ENCODE measurements around the gene RNU7-1.

The RNU7-1 gene

GRCh38 chr12:6921996-6922946 lies 21.3 kb upstream of the RNU7-1 start:
- H3K36me3 ChIP-seq (ENCODE audit: control insufficient read depth in 1 of 2, insufficient read depth in 2 of 2, low read length in 2 of 2): peaks cover 4 to 30% of the 10 kb centered on the region in 2 donors
- H3K9me3 ChIP-seq (ENCODE audit: control insufficient read depth in 1 of 2, low read length in 2 of 2): no peaks in the 10 kb centered on the region
- H3K27me3 ChIP-seq (ENCODE audit: low read depth, low read length): no peaks in the 10 kb centered on the region
- peaks cover 27 to 32% of the 10 kb centered on the region in 2 donors for H3K4me1 ChIP-seq (ENCODE audit: control insufficient read depth in 1 of 2, insufficient read depth in 2 of 2, low read length in 2 of 2)
- H3K27ac ChIP-seq (ENCODE audit: low read length): no peak overlapping the region
- H3K4me3 ChIP-seq (ENCODE audit: low read depth in 1 of 2, low read length in 2 of 2): no peak overlapping the region

GRCh38 chr12:6923003-6923732 lies 20.4 kb upstream of the RNU7-1 start:
- no peak overlapping the region for H3K4me3 ChIP-seq (ENCODE audit: low read depth in 1 of 2, low read length in 2 of 2)
- peaks cover 4 to 24% of the 10 kb centered on the region in 2 donors for H3K36me3 ChIP-seq (ENCODE audit: control insufficient read depth in 1 of 2, insufficient read depth in 2 of 2, low read length in 2 of 2)
- no peaks in the 10 kb centered on the region for H3K9me3 ChIP-seq (ENCODE audit: control insufficient read depth in 1 of 2, low read length in 2 of 2)
- no peaks in the 10 kb centered on the region for H3K27me3 ChIP-seq (ENCODE audit: low read depth, low read length)
- H3K4me1 ChIP-seq (ENCODE audit: control insufficient read depth in 1 of 2, insufficient read depth in 2 of 2, low read length in 2 of 2): peaks cover 27 to 32% of the 10 kb centered on the region in 2 donors
- H3K27ac ChIP-seq (ENCODE audit: low read length): no peak overlapping the region

GRCh38 chr12:6923851-6924250 lies 19.8 kb upstream of the RNU7-1 start:
- Histone ChIP-seq H3K27me3 (ENCODE audit: low read depth, low read length) (no peaks in the 10 kb centered on the region), H3K36me3 (ENCODE audit: control insufficient read depth in 1 of 2, insufficient read depth in 2 of 2, low read length in 2 of 2) (peaks cover 4 to 22% of the 10 kb centered on the region in 2 donors), H3K4me1 (ENCODE audit: control insufficient read depth in 1 of 2, insufficient read depth in 2 of 2, low read length in 2 of 2) (peaks cover 27 to 32% of the 10 kb centered on the region in 2 donors), H3K27ac (ENCODE audit: low read length) (no peak overlapping the region), H3K9me3 (ENCODE audit: control insufficient read depth in 1 of 2, low read length in 2 of 2) (no peaks in the 10 kb centered on the region), H3K4me3 (ENCODE audit: low read depth in 1 of 2, low read length in 2 of 2) (no peak overlapping the region)

GRCh38 chr12:6925239-6925539 lies 18.4 kb upstream of the RNU7-1 start:
- no peaks in the 10 kb centered on the region for H3K9me3 ChIP-seq (ENCODE audit: control insufficient read depth in 1 of 2, low read length in 2 of 2)
- peak overlapping the region in 1 of 2 donors; percentile 61 for H3K4me3 ChIP-seq (ENCODE audit: low read depth in 1 of 2, low read length in 2 of 2)
- no peaks in the 10 kb centered on the region for H3K27me3 ChIP-seq (ENCODE audit: low read depth, low read length)
- peaks cover 31 to 45% of the 10 kb centered on the region in 2 donors for H3K4me1 ChIP-seq (ENCODE audit: control insufficient read depth in 1 of 2, insufficient read depth in 2 of 2, low read length in 2 of 2)
- H3K36me3 ChIP-seq (ENCODE audit: control insufficient read depth in 1 of 2, insufficient read depth in 2 of 2, low read length in 2 of 2): peaks cover 0 to 14% of the 10 kb centered on the region in 2 donors
- H3K27ac ChIP-seq (ENCODE audit: low read length): peak overlapping the region; percentile 95

GRCh38 chr12:6925540-6926279 lies 17.9 kb upstream of the RNU7-1 start:
- Histone ChIP-seq H3K36me3 (ENCODE audit: control insufficient read depth in 1 of 2, insufficient read depth in 2 of 2, low read length in 2 of 2) (peaks cover 0 to 14% of the 10 kb centered on the region in 2 donors), H3K4me1 (ENCODE audit: control insufficient read depth in 1 of 2, insufficient read depth in 2 of 2, low read length in 2 of 2) (peaks cover 31 to 48% of the 10 kb centered on the region in 2 donors), H3K27ac (ENCODE audit: low read length) (peak overlapping the region; percentile 95), H3K9me3 (ENCODE audit: control insufficient read depth in 1 of 2, low read length in 2 of 2) (no peaks in the 10 kb centered on the region), H3K4me3 (ENCODE audit: low read depth in 1 of 2, low read length in 2 of 2) (peak overlapping the region; percentile 61 to 63), H3K27me3 (ENCODE audit: low read depth, low read length) (no peaks in the 10 kb centered on the region)

- no peaks in the 10 kb centered on the region for H3K9me3 ChIP-seq (ENCODE audit: control insufficient read depth in 1 of 2, low read length in 2 of 2)
- H3K4me1 ChIP-seq (ENCODE audit: control insufficient read depth in 1 of 2, insufficient read depth in 2 of 2, low read length in 2 of 2): peaks cover 31 to 57% of the 10 kb centered on the region in 2 donors
- peak within 1 kb of the TSS; percentile 90 to 91 for H3K4me3 ChIP-seq (ENCODE audit: low read depth in 1 of 2, low read length in 2 of 2)
- peak within 1 kb of the TSS; percentile 95 for H3K27ac ChIP-seq (ENCODE audit: low read length)
- peaks cover 0 to under 1% of the 10 kb centered on the region in 2 donors for H3K36me3 ChIP-seq (ENCODE audit: control insufficient read depth in 1 of 2, insufficient read depth in 2 of 2, low read length in 2 of 2)
- H3K27me3 ChIP-seq (ENCODE audit: low read depth, low read length): no peaks in the 10 kb centered on the region
These were observed 16.1 kb upstream of the RNU7-1 start, which contains the start of gene ATN1 for GRCh38 chr12:6927379-6928021. TSS of gene ATN1 (plus strand) at chr12:6927959. CDS start at chr12:6934002, 6,043 bp downstream.

- H3K36me3 ChIP-seq (ENCODE audit: control insufficient read depth in 1 of 2, insufficient read depth in 2 of 2, low read length in 2 of 2): no peaks in the 10 kb centered on the region
- peak overlapping the region; percentile 88 for H3K27ac ChIP-seq (ENCODE audit: low read length)
- peaks cover 31 to 61% of the 10 kb centered on the region in 2 donors for H3K4me1 ChIP-seq (ENCODE audit: control insufficient read depth in 1 of 2, insufficient read depth in 2 of 2, low read length in 2 of 2)
- H3K4me3 ChIP-seq (ENCODE audit: low read depth in 1 of 2, low read length in 2 of 2): peak overlapping the region; percentile 90 to 91
- no peaks in the 10 kb centered on the region for H3K27me3 ChIP-seq (ENCODE audit: low read depth, low read length)
- H3K9me3 ChIP-seq (ENCODE audit: control insufficient read depth in 1 of 2, low read length in 2 of 2): no peaks in the 10 kb centered on the region
These were observed 15.5 kb upstream of the RNU7-1 start for GRCh38 chr12:6928022-6928702.

GRCh38 chr12:6928703-6929407 lies 14.8 kb upstream of the RNU7-1 start:
- H3K4me3 ChIP-seq (ENCODE audit: low read depth in 1 of 2, low read length in 2 of 2): peak overlapping the region; percentile 90 to 91
- no peaks in the 10 kb centered on the region for H3K27me3 ChIP-seq (ENCODE audit: low read depth, low read length)
- H3K4me1 ChIP-seq (ENCODE audit: control insufficient read depth in 1 of 2, insufficient read depth in 2 of 2, low read length in 2 of 2): peaks cover 37 to 62% of the 10 kb centered on the region in 2 donors
- H3K27ac ChIP-seq (ENCODE audit: low read length): peak overlapping the region; percentile 88
- H3K36me3 ChIP-seq (ENCODE audit: control insufficient read depth in 1 of 2, insufficient read depth in 2 of 2, low read length in 2 of 2): peaks cover 0 to 2% of the 10 kb centered on the region in 2 donors
- H3K9me3 ChIP-seq (ENCODE audit: control insufficient read depth in 1 of 2, low read length in 2 of 2): no peaks in the 10 kb centered on the region

GRCh38 chr12:6929466-6930452 lies 13.9 kb upstream of the RNU7-1 start:
- Histone ChIP-seq H3K9me3 (ENCODE audit: control insufficient read depth in 1 of 2, low read length in 2 of 2) (no peaks in the 10 kb centered on the region), H3K27me3 (ENCODE audit: low read depth, low read length) (no peaks in the 10 kb centered on the region), H3K4me1 (ENCODE audit: control insufficient read depth in 1 of 2, insufficient read depth in 2 of 2, low read length in 2 of 2) (peaks cover 32 to 62% of the 10 kb centered on the region in 2 donors), H3K27ac (ENCODE audit: low read length) (peak overlapping the region; percentile 88), H3K4me3 (ENCODE audit: low read depth in 1 of 2, low read length in 2 of 2) (peak overlapping the region; percentile 90 to 91), H3K36me3 (ENCODE audit: control insufficient read depth in 1 of 2, insufficient read depth in 2 of 2, low read length in 2 of 2) (peaks cover 3 to 10% of the 10 kb centered on the region in 2 donors)
